ENCODE data around the gene ATP9B. TPM values are rescaled to one million over a fixed set of nuclear protein-coding genes. Genes with fewer than 3 reads are reported as not detected.

ATP9B gene
- total RNA-seq, 2 donors from 2014 or later: 22.5 to 72.9 TPM

DNA sequence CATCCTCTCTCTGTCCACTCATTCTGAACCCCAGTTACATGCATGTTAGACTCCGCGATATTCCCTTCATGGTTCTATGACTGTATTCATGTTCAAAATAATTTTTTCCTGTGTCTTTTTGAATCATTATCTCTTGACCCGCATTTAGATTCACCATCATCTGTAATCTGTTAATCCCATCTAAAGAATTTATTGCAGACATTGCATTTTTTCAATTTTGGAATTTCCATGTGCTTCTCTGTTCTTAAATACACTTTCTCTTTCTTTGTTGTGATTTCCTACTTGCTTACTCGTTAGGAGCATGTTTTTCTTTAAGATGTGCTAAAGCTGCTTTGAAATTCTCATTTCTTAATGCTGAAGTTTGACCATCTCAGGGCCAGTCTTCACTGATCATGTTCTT, 122.2 kb downstream of the ATP9B start:
- no peak overlapping the region for H3K4me3 ChIP-seq
- DNase-seq (ENCODE audit: low spot score) (no peak), ATAC-seq (ENCODE audit: insufficient number of reproducible peaks, low FRiP score, low read depth) (no peak)
- H3K27me3 ChIP-seq (replicated peaks; ENCODE audit: insufficient read depth): peaks cover 5% of the 10 kb centered on the region
- H3K9me3 ChIP-seq: no peaks in the 10 kb centered on the region
- no peaks in the 10 kb centered on the region for H3K36me3 ChIP-seq
- no peaks in the 10 kb centered on the region for H3K4me1 ChIP-seq (ENCODE audit: control insufficient read depth in 1 of 2, low read depth in 2 of 2)
- TF ChIP-seq, protein P1, sequence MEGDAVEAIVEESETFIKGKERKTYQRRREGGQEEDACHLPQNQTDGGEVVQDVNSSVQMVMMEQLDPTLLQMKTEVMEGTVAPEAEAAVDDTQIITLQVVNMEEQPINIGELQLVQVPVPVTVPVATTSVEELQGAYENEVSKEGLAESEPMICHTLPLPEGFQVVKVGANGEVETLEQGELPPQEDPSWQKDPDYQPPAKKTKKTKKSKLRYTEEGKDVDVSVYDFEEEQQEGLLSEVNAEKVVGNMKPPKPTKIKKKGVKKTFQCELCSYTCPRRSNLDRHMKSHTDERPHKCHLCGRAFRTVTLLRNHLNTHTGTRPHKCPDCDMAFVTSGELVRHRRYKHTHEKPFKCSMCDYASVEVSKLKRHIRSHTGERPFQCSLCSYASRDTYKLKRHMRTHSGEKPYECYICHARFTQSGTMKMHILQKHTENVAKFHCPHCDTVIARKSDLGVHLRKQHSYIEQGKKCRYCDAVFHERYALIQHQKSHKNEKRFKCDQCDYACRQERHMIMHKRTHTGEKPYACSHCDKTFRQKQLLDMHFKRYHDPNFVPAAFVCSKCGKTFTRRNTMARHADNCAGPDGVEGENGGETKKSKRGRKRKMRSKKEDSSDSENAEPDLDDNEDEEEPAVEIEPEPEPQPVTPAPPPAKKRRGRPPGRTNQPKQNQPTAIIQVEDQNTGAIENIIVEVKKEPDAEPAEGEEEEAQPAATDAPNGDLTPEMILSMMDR (IDR thresholded peaks at IDR 0.05): no peak
- no peak overlapping the region for H3K27ac ChIP-seq

DNA sequence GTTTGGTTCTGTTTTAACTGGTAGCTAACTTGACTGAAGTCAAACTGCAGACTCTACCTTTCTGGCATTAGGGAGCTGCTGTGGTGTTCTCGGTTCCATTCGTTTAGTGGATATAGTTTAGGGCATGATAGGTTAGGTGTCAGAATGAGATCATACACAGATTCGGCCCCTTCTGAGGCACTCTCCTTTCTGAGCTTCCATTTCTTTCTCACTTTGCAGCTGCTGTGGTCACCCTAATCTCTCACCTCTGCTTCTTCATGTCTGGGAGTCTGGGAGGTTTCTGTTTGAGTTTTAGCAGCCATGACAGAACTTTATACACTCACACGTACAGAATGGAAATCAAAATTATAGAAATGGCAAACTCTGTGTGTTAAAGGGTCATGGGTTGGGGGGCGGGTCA, 122.8 kb downstream of the ATP9B start:
- no peaks in the 10 kb centered on the region for H3K36me3 ChIP-seq
- H3K27ac ChIP-seq: no peak overlapping the region
- no peaks in the 10 kb centered on the region for H3K4me1 ChIP-seq (ENCODE audit: control insufficient read depth in 1 of 2, low read depth in 2 of 2)
- TF ChIP-seq, protein P1 (IDR thresholded peaks at IDR 0.05): no peak
- no peak for DNase-seq (ENCODE audit: low spot score)
- no peak for ATAC-seq (ENCODE audit: insufficient number of reproducible peaks, low FRiP score, low read depth)
- peaks cover 5% of the 10 kb centered on the region for H3K27me3 ChIP-seq (replicated peaks; ENCODE audit: insufficient read depth)
- H3K4me3 ChIP-seq: no peak overlapping the region
- H3K9me3 ChIP-seq: no peaks in the 10 kb centered on the region

DNA sequence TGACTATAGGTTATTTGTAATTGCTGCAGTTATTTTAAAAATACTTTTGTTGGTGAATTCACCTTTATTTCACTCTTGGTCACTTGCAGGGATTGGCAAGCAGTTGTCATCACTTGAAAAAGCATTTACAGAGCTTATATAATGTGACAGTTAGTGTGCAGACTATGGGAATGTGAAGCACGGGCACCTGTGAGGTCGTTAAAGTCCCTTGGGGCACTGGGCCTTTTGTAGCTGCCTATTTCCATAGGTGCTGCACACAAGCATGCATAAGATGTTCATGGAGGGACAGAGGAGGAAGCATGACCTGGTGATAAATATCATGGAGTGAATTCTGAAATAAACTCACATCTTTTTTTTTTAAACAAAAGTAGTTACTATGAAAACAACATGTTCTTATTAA, 124.6 kb downstream of the ATP9B start:
- no peaks in the 10 kb centered on the region for H3K4me1 ChIP-seq (ENCODE audit: control insufficient read depth in 1 of 2, low read depth in 2 of 2)
- no peak for DNase-seq (ENCODE audit: low spot score)
- H3K27me3 ChIP-seq (replicated peaks; ENCODE audit: insufficient read depth): peaks cover 5% of the 10 kb centered on the region
- H3K4me3 ChIP-seq: no peak overlapping the region
- H3K36me3 ChIP-seq: no peaks in the 10 kb centered on the region
- no peak for ATAC-seq (ENCODE audit: insufficient number of reproducible peaks, low FRiP score, low read depth)
- H3K27ac ChIP-seq: no peak overlapping the region
- no peaks in the 10 kb centered on the region for H3K9me3 ChIP-seq
- TF ChIP-seq, protein P1 (IDR thresholded peaks at IDR 0.05): no peak

DNA sequence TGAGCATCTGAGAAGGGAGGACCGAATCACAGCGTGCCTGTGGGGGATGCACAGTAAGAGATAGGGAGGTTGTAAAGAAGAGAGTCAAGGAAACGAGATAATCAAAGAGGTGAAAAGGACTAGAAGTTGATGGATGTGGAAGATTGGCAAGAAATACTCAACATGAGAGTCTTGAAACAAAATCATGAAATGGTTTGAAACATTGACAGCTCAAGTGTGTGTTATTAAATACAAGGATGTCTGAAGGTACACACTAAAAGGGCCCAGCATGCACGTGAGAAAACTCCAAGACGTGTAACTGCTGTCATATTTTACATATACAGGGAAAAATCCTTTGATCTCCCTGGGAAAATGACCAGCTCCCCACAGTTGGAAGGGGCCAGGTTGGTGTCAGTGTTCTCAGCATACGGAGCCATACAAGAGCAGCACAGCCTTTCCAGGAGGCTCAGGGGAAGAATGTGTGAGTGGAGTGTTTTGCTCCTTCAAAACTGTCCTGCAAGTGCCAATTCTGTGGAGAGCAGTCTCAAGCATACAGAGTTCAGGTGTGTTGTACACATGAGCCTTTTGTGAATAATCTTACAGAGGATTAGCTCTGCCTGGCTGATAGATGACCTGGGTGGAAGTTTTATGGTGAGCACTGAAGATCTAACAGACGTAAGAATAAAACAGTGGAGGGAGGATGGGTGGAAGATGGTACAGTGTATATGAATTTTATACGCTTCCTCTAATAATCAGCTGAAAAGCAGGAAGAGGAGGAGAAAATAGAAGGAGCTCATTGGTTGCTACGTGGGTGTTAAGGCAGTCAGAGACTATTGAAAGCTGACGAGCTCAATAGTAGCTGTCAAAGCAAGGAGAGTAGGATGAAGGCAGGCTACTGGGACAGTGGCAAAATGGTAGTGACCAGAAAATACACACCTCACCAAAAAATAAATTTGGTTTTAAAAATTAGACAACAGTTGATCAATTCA, 126.8 kb downstream of the ATP9B start:
- no peaks in the 10 kb centered on the region for H3K36me3 ChIP-seq
- no peak for ATAC-seq (ENCODE audit: insufficient number of reproducible peaks, low FRiP score, low read depth)
- TF ChIP-seq, protein P1 (IDR thresholded peaks at IDR 0.05): no peak
- peaks cover 5% of the 10 kb centered on the region for H3K27me3 ChIP-seq (replicated peaks; ENCODE audit: insufficient read depth)
- no peak overlapping the region for H3K27ac ChIP-seq
- no peak overlapping the region for H3K4me3 ChIP-seq
- no peaks in the 10 kb centered on the region for H3K4me1 ChIP-seq (ENCODE audit: control insufficient read depth in 1 of 2, low read depth in 2 of 2)
- DNase-seq (ENCODE audit: low spot score): no peak
- no peaks in the 10 kb centered on the region for H3K9me3 ChIP-seq

DNA sequence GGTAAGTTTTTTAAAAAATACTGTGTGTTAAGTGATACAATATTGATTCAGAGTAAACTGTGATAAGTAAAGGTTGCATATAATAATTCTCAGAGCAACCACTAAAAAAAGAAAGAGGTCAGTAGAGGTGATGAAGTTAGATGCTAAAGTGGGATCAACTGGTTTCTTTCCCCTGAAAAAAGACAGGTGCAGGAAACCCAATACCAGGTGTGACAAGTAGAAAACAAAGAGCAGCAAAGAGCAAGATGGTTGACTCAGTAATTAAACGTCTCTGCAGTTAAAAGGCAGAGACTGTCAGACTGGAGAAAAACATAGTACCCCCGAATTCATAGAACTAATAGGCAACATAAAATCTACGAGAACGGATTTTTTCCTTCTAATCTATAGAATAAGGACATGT, 128.3 kb downstream of the ATP9B start:
- Histone ChIP-seq H3K27me3 (replicated peaks; ENCODE audit: insufficient read depth) (peaks cover 5% of the 10 kb centered on the region), H3K27ac (no peak overlapping the region), H3K4me3 (no peak overlapping the region), H3K36me3 (no peaks in the 10 kb centered on the region), H3K9me3 (no peaks in the 10 kb centered on the region), H3K4me1 (ENCODE audit: control insufficient read depth in 1 of 2, low read depth in 2 of 2) (no peaks in the 10 kb centered on the region)
- DNase-seq (ENCODE audit: low spot score): no peak
- ATAC-seq (ENCODE audit: insufficient number of reproducible peaks, low FRiP score, low read depth): no peak
- TF ChIP-seq, protein P1 (IDR thresholded peaks at IDR 0.05): no peak

Data from thoracic aorta (tissue), 2 donors.